DOHH2 (cell line): ENCODE measurements around the gene LVRN.

ENCODE experiments used
- H3F3A ChIP-seq: fragments of 200-600 bp; sonication (generic), shearing (Covaris generic); 2 replicates; pipeline ENCODE4 v1.6.0; 2016; ENCODE audit warnings: antibody characterized with exemption, mild to moderate bottlenecking; ENCODE audit not compliant: control insufficient read depth, insufficient read depth
- H3K27ac ChIP-seq: fragments of 200-600 bp; sonication (generic); 2 replicates; pipeline ENCODE4 v1.5.1; 2014; ENCODE audit warnings: low read depth, mild to moderate bottlenecking, low read length, moderate library complexity
- H3K27me3 ChIP-seq: fragments of 200-600 bp; sonication (generic); 2 replicates; pipeline ENCODE4 v1.6.1; 2014; ENCODE audit warnings: mild to moderate bottlenecking, low read length, mixed read lengths; ENCODE audit not compliant: control insufficient read depth
- H3K36me3 ChIP-seq: fragments of 200-600 bp; sonication (generic); 2 replicates; pipeline ENCODE4 v1.6.1; 2014; ENCODE audit warnings: mild to moderate bottlenecking, low read length, moderate library complexity, mixed read lengths; ENCODE audit not compliant: control insufficient read depth
- H3K4me1 ChIP-seq: fragments of 200-600 bp; sonication (generic); 2 replicates; pipeline ENCODE4 v1.6.1; 2014; ENCODE audit warnings: mild to moderate bottlenecking, low read length, mixed read lengths; ENCODE audit not compliant: control insufficient read depth
- H3K4me2 ChIP-seq: fragments of 200-600 bp; sonication (generic); 2 replicates; pipeline ENCODE4 v1.6.0; 2014; ENCODE audit warnings: mild to moderate bottlenecking, low read length, moderate library complexity
- H3K4me3 ChIP-seq: fragments of 200-600 bp; sonication (generic); 2 replicates; pipeline ENCODE4 v1.5.1; 2014; ENCODE audit warnings: mild to moderate bottlenecking, low read length, mixed read lengths
- H3K79me2 ChIP-seq: fragments of 200-600 bp; sonication (generic); 2 replicates; pipeline ENCODE4 v1.6.1; 2014; ENCODE audit warnings: mild to moderate bottlenecking, low read length, mixed read lengths; ENCODE audit not compliant: control insufficient read depth
- H3K9me2 ChIP-seq: fragments of 200-600 bp; sonication (generic); replicated peaks from 2 replicates; pipeline ENCODE4 v1.6.1; 2014; ENCODE audit warnings: mild to moderate bottlenecking, low read length, mixed read lengths; ENCODE audit not compliant: control insufficient read depth
- H3K9me3 ChIP-seq: fragments of 200-600 bp; sonication (generic); 2 replicates; pipeline ENCODE4 v1.6.1; 2014; ENCODE audit warnings: antibody characterized with exemption, low read length, mixed read lengths; ENCODE audit not compliant: control insufficient read depth, insufficient read depth
- H4K20me1 ChIP-seq: fragments of 200-600 bp; sonication (generic); 2 replicates; pipeline ENCODE4 v1.6.0; 2014; ENCODE audit warnings: low read depth, mild to moderate bottlenecking, antibody characterized with exemption, low read length, moderate library complexity; ENCODE audit not compliant: control insufficient read depth, insufficient read depth
- EZH2phosphoT487 ChIP-seq: fragments of 200-600 bp; sonication (generic); IDR thresholded peaks from 2 replicates; pipeline ENCODE4 v1.6.1; 2017; ENCODE audit warnings: borderline replicate concordance, mild to moderate bottlenecking, antibody characterized with exemption, low read length, moderate library complexity, mixed read lengths
- TF ChIP-seq, protein P1 (sequence below): fragments of 200-600 bp; sonication (generic); IDR thresholded peaks from one replicate; pipeline ENCODE4 v1.5.1; 2014; ENCODE audit warnings: antibody characterized with exemption, mild to moderate bottlenecking, low read depth, low read length; ENCODE audit not compliant: poor library complexity, severe bottlenecking

The LVRN gene

DNA sequence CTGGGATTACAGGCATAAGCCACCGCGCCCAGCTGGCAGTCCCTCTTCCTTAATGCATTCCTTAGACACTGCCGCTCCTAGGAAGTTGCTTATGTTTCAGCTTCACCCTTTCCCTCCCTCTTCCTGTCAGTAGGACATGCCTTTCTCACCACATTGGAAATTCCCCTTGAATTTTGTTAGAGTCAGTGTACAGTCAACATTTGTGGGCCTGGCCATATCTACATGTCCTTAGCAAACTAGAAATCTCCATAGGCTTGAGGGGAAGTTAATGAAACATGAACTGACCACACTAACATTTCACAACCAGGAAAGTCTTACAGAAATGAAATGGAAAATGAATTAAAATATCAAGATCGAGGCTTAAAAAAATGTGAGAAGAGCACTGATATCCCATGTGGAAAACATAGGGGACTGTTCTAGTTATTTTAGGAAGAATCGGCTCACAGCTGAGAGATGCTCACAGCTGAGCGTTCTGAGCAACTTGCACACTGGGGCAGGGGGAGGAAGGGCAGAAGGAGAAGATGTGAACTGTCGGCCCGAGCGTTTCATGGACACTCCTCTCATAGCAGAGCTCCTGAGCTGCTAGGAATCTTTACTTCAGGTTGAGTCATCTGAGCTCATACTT, 21.1 kb upstream of the LVRN start:
- no peaks in the 10 kb centered on the region; the same call in 1 of the 2 replicates for H3K9me3 ChIP-seq
- peaks cover 3% of the 10 kb centered on the region for H3K4me1 ChIP-seq
- TF ChIP-seq EZH2phosphoT487, result no peak
- TF ChIP-seq, protein P1, sequence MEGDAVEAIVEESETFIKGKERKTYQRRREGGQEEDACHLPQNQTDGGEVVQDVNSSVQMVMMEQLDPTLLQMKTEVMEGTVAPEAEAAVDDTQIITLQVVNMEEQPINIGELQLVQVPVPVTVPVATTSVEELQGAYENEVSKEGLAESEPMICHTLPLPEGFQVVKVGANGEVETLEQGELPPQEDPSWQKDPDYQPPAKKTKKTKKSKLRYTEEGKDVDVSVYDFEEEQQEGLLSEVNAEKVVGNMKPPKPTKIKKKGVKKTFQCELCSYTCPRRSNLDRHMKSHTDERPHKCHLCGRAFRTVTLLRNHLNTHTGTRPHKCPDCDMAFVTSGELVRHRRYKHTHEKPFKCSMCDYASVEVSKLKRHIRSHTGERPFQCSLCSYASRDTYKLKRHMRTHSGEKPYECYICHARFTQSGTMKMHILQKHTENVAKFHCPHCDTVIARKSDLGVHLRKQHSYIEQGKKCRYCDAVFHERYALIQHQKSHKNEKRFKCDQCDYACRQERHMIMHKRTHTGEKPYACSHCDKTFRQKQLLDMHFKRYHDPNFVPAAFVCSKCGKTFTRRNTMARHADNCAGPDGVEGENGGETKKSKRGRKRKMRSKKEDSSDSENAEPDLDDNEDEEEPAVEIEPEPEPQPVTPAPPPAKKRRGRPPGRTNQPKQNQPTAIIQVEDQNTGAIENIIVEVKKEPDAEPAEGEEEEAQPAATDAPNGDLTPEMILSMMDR, result no peak
- no peaks in the 10 kb centered on the region for H3K36me3 ChIP-seq
- H3F3A ChIP-seq, result no peaks in the 10 kb centered on the region
- no peak overlapping the region for H3K4me3 ChIP-seq
- no peaks in the 10 kb centered on the region for H3K27me3 ChIP-seq
- H3K27ac ChIP-seq, result no peak overlapping the region
- H4K20me1 ChIP-seq, result no peaks in the 10 kb centered on the region
- H3K79me2 ChIP-seq, result no peaks in the 10 kb centered on the region
- H3K9me2 ChIP-seq, result no peaks in the 10 kb centered on the region
- no peak overlapping the region for H3K4me2 ChIP-seq

DNA sequence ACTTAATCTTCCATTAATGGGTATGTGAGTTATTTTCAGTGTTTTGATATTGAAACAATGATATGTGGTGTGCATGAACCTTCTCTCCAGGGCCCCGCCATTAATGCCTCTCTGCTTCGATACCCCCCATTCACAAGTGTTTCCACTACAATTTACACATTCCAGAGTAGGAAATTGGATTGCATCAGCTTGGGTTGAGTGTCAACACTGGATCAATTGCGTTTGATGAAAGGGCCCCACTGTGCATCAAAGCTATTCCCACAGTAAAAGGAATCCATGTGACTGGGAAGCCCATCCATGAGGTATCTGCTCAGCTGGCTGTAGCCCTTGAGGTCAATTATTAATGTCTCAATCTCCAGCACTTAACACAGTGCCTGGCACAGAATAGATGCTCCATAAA, 17.8 kb upstream of the LVRN start:
- no peaks in the 10 kb centered on the region for H3K79me2 ChIP-seq
- no peaks in the 10 kb centered on the region for H4K20me1 ChIP-seq
- no peaks in the 10 kb centered on the region; the same call in 1 of the 2 replicates for H3K9me3 ChIP-seq
- no peaks in the 10 kb centered on the region for H3K9me2 ChIP-seq
- H3K36me3 ChIP-seq, result no peaks in the 10 kb centered on the region
- no peak overlapping the region for H3K27ac ChIP-seq
- H3K4me2 ChIP-seq, result no peak overlapping the region
- H3K27me3 ChIP-seq, result no peaks in the 10 kb centered on the region
- H3K4me3 ChIP-seq, result no peak overlapping the region
- H3F3A ChIP-seq, result no peaks in the 10 kb centered on the region
- no peaks in the 10 kb centered on the region for H3K4me1 ChIP-seq
- TF ChIP-seq EZH2phosphoT487, result no peak
- TF ChIP-seq, protein P1, result no peak

DNA sequence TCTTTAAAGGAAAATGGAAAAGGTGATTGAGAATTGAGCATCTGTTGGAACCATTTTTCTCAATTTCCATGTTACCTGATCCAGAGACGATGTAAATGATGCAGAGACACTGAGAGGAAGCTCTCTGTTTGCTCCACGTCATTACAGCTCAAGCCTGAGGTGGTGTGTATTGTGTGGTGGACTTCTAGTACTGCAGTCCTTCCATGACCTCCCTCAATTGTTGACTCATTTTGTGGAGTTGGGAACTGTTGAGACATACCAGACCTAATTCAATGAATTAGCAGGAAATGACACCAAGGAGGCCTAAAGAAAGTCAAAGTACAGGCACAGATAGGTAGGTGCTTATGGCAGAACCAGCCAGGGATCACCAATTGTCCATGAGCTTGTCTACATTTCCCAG, 15.6 kb upstream of the LVRN start:
- TF ChIP-seq, protein P1, result no peak
- no peak for TF ChIP-seq EZH2phosphoT487
- H4K20me1 ChIP-seq, result no peaks in the 10 kb centered on the region
- H3K79me2 ChIP-seq, result no peaks in the 10 kb centered on the region
- no peaks in the 10 kb centered on the region for H3F3A ChIP-seq
- no peak overlapping the region for H3K4me2 ChIP-seq
- no peaks in the 10 kb centered on the region for H3K36me3 ChIP-seq
- H3K27ac ChIP-seq, result no peak overlapping the region
- H3K27me3 ChIP-seq, result no peaks in the 10 kb centered on the region
- no peaks in the 10 kb centered on the region; the same call in 1 of the 2 replicates for H3K9me3 ChIP-seq
- no peaks in the 10 kb centered on the region for H3K9me2 ChIP-seq
- H3K4me3 ChIP-seq, result no peak overlapping the region
- H3K4me1 ChIP-seq, result peaks cover 9% of the 10 kb centered on the region
